ENCODE results near the gene BCAR3.

BCAR3 gene

DNA sequence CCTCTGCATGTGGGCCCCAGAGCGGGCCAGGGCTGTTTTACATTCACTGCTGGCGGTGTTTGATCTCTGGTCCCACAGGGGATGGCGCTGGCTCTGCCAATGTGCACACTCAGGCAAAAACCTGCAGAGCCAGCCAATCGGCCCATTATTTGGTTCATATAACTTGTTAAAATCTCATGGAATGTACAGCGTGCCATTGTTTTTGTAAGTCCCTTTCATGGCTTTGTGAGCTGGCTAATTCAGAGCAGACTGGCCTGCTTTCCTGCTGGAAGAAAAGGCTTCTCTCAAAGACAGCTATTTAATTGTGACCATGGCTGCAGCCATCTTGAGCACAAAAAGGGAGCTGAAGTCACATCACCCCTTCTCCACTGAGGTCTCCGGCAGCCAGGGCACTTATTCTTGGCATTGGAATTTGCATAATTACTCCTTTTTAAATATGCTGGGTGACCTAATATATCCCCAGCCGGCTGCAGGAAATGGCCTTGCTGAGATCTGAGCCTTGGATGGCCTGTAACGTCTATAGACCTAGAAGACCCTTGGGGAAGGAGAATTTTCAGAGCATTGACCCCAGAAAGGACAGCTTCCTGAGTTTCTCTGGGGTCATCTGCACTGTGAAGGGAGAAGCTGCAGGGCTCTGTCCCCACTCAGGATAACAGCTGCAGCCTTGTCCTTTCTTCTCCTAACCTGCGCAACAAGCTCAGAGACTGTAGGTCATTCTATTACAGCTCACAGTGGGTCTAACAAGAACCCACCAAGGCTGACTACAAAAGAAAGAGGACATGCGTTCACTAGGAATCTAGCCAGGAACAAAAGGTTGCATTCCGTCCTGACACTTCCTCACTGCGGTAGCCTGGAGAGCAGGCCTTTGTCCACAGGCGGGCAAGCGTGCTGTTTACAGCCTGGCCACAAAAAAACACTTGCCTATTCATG is 45.8 kb downstream of the BCAR3 start:
- peak; percentile 67 for DNase-seq

DNA sequence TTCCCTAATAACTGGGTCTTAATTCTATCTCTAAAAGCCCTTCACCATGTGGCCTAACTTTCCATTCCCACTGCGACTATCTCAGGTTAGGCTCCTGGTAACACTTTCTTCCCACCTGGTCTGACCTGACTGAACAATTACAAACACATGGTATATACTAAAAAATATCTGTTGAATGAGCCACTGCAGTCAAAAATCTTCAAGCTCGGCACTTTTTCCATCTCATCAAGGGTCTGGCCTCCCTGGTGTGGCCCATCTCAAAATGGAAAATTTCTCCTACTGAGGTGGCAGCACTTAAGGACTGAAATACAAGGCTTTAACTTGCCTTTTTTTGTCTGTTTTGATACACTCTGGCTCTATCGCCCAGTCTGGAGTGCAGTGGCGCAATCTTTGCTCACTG is 48.3 kb downstream of the BCAR3 start:
- no peak for DNase-seq

DNA sequence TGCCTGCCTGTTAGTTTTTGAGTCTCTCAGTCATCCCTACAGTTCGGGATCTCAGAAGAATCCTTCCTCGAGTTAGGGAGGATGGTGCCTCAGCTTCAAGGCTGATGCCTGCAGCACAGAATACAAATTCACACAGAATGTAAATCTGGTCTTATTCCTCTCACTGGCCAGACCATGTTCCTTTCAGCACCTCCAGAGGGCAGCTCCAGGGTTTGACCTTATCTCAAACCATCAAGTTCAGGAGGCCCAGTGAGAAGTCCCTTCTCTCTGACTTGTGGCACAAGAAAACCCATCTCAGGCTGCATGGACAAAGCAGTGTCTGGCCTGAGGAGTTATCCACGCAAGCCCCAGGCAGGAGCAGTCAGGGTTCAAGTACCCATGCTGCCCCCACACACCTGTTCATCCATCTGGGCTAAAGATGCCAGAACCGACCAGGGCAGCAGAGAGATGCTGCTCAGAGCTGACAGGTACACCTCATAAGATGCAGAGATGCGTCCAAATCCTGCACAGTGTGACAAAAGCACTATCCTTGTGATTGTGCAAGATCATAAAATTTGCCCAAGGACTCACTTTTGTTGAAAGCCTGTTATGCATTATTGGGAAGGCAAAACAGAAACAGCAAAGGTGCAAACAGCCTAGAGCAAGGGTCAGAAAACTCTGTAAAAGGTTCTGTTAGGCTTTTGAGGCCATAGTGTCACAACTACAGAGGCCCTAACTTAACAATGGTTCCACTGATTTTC is 49.8 kb downstream of the BCAR3 start:
- DNase-seq, result no peak

DNA sequence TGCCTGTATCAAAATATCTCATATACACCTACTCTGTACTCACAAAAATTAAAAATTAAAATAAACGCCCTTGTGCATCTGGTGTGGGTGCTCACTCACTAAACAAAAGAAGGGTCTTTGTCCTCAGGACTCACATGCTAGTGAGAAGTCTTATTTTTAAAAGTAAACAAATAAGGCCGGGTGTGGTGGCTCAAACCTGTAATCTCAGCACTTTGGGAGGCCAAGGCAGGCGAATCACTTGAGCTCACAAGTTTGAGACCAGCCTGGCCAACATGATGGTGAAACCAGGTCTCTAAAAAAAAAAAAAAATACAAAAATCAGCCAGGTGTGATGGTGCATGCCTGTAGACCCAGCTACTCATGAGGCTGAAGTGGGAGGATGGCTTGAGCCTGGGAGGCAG is 51.5 kb downstream of the BCAR3 start:
- DNase-seq, result no peak

DNA sequence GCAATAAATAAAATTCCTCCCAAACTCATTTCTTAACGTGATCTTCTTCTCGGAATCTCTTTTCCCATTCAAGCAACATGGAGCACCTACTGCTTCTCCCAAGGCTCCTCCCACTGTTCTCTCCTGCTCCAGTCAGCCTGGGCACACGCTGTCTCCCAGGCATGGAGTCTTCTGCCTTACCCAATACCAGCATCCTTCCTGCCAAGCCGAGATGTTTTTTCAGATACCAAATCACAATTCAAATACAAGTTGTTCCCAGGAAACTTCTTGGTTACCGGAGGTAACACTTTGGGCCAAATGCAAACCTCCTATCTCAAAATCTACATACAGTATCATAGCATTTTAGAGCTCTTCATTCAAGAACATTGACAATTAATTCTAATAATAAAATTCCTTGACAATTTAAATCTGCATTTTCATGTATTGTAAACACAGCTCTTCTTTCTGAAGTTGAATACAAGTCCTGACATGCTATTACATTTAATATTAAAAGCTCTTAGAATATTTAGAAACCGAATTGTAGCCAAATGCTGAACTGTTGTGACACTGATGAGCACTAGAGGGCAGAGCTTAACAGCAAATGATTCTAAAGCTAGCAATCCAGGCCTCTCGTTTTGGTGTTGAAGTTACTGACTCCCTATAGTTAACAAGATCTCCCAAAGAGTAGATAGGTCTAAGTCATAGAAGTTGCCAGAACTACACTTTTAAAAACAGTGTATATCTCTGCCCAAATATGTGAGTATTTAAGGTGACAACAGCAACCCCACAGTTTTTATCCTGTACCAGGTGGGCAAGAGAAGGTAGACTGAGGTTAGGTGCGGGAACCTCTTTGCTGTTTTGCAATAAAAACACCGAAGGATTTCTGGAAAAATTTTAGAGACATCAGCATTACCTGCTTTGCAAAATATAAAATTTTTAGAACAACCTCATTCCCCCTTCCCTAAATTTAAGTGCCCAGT is 52.3 kb downstream of the BCAR3 start:
- peak; percentile 81 for DNase-seq

DNA sequence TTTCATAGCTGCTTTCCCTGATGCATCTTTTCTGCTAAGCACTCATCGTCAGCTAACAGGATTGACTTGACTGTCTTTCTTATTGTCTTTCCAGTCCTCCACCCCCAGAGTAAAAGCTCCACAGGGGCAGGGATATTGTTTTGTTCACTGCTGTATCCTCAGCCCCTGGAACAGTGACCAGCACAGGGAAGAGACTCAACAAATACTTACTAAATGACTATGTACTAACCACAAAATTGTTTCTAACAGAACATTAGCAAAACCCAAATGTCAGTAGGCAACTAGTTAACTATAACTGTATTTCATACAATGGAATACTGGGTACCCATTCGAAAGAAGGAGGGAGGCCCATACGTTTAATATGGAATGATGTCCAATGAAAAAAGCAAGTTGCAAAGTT is 53.0 kb downstream of the BCAR3 start:
- no peak for DNase-seq

DNA sequence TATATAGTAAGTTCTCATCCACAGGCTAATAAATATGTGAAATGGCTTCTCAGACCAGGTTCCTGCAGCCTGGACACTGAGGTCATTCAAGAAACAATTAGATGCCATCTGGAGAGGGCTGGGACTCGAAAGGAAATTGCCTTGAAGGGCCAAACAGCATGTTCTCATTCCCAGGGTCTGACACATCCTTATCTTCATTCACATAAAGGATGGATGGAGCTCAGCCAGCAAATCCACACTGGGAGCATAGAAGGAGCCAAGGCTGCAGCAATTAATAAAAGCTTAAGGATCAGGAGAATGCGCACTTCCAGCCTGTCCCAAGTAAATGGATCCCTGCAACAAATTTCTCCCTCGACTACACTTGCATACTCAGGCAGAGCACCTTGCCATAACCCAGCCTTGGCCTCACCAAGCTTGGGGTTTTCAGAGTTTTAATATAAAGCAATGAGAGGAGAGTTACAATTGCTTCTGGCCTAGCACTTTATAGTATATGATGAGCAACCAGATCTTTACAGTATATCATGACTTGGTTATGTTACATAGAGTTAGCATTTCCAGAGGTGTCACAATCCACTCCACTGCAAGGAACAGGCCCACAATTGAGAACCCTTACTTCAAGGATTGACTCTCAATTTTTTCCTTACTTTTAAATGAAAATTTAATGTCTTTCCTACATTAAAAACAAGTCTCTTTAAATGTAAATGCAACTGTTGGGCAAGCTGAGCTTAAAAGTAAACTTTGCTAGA is 55.9 kb downstream of the BCAR3 start:
- DNase-seq, result no peak

DNA sequence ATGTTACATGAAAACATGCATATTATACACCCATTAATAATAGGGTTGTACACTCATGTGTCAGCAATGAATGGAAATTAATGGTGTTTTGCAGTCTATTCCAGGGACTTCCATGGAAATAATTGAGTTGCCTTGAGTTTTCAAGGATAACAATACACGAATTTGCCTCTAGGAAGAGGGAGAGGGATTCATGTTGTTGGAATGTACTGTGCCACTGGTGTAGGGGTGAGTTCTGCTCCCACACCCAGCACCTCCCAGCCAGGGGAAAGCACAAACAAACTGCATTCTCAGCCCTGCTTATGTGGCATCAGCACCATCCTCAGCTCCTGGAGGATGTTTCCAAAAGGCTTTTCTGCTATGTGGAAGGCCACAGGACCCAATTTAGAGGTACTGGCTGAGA is 57.8 kb downstream of the BCAR3 start:
- DNase-seq, result no peak

DNA sequence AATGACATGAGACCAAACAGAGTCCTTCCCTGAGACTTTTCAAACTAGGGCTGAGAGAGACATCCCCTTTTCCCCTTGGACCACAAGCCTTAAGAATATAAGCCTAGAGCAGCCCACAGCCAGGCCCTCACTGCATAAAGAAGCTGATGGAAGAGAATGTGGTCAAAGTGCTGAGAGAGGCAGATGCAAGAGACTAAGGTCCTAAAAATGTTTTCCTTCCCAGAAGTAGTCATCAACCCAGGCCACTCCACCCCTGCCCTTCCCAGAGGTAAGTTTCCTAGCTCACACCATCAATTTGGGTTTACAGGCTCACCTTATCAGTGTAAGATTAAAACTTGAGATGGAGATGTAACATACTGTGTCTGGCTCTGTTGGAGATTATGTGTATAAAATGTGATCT is 58.2 kb downstream of the BCAR3 start:
- DNase-seq, result no peak

DNA sequence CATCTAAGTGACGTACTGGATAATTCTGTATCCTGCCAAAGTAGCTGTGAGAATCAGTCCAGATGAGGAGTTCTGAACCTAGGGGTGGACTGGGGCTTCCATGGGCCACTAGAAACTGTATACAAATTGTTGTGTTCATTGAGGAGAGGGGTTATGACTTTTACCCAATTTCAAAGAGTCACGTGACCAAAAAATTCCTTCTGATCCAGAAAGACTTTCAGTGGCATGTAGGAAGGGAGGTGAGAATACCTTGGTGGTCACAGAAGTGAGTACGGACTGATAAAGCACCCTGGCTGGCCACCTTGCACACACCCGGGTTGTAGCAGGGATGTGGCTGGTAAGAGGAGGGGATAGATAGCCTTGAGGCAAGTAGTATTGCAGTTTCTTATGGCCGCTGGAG is 60.4 kb downstream of the BCAR3 start:
- DNase-seq, result no peak

DNA sequence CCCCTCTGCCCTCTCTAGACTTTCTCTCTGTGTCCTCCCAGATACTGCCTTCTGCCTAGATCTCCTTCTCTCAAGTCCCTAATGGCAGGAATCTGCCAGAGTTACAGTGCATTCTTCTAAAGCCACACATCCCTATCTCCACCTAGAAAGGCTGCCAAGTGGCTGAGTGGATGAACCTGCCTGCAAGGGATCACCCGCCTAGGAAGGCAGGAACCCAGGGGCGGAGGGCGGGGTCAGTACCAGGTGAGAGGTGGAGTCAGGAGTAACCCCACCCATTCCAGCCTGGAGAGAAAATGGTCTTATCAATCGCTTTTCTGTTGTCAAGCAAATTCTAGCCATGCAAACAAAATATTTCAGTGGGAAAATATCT is 60.8 kb downstream of the BCAR3 start:
- no peak for DNase-seq

DNA sequence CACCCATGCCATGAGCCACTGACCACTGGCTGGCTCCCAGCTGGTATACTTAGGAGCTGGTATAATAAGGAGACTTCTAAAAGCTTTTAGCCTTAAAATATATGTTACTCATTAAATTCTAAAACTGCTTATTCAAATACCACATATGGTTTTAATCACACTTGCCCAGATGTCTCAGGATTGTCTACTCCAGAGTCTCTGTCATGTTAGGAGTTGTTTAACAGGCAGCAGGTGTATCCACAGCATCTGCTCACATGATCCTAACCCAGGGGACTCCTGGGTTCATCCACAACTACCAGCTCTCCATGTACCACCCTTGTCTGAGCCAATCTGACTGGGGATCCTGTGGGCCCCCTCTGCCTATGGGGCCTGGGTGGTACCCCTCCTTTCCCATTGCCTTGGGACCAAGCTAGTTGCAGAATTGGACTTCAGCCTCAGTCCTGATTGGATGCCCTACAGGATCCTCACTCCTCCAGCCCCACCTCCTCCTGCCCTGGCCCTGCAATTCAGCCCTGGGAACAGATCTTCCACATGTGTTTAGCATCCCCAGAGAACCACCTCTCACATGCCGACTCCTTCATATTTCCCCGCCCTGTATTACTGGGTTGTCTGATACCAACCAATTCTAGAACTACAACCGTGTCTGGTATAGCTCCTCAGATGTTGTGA is 61.3 kb downstream of the BCAR3 start:
- no peak for DNase-seq

DNA sequence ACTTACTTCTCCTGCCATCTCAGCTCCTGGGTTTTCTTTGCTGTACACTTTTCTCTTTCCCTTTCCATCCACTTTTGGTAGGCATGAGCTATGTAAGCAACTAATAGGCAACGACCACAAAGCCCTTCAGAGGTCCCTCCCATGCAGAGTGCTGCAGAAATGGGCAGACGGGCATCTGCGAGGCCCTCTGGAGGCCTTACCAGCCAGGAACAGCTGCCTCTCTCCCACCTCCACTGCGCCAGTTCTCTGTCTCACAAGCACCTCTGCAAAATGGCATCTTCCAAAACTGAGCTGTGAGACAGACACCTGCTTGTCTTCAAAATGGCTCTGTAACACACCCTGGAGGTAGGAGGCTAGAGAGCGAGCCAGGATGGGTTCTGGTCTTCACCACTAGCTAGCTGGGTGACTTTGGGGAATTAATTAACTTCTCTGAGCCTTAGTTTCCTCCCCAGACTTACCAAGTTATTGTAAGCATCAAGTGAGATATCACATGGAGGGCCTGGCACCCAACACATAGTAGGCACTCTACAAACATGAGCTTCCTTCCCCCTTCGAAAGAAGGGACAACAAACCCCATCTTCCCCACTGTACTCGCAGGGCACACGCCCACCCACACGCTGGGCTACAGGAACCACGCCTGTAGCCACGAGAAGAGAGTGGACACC is 62.0 kb downstream of the BCAR3 start:
- DNase-seq, result no peak

DNA sequence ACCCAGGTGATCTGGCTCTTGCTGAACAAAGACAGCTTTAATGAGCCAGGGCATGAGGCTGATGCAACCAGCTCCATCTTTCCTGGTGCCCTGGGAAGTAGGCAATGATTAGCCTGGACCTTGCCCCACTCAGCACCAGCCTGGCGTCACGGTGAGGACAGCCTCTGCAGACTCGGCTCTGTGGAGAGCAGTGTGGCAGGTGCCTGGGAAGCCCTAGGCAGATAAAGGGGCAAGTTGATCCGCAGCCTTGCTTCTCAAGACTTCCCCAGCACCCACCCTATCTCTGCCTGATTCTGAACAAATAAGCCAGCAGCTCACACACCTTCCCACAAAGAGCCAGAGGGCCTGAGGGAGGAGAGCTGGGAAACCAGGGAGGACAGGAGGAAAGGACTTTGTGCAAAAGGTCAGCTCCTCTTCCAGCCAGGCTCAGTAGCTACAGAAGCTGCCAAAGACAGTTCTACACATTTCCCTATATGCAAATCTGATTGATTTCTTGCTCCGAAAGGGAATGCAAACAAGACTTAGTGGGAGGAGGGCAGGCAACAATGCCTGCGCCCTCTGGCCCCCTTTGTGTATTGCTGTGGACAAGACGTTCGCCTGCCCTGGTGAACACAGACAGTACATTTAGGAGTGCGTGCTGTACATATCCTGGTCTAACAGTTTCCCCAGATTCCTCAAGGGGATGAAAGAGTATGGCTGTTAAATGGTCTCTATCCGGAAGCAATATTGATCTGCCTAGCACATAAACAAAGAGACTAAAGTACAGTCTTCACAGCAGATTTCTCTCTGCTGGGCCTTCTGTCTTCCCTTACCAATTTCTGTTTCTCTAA is 63.8 kb downstream of the BCAR3 start:
- no peak for DNase-seq

DNA sequence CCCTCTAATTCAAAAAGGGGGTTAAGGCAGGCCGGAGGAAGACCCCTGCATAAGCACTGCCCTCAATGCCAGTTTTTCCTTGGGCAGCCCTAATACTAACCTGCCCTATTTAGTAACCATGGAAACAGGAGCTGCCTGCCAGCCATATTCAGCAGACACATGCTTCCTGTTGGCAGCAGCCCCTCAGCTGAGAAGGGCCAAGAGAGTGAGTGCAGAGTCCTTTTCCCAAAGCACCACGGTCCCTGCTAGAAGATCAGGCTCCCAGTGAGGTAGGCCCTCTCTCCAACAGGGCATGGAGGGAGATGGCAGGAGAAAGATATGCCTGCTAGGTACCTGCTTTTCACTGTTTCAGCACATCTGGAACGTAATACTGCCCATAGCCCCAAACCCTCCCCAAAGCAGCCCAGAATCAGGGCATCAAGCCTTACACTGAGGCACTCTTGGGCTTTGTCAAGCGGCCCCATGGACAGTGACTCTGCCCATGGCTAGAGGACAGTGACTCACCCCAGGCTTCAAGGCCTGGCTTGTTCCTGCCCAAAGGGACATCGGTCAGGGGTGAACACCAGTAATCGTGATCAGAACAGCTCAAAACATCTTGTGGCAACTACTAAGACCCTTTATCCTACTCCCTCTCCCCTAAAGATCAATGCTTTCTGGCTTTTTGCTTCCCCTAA is 64.5 kb downstream of the BCAR3 start:
- DNase-seq, result peak; percentile 59

DNA sequence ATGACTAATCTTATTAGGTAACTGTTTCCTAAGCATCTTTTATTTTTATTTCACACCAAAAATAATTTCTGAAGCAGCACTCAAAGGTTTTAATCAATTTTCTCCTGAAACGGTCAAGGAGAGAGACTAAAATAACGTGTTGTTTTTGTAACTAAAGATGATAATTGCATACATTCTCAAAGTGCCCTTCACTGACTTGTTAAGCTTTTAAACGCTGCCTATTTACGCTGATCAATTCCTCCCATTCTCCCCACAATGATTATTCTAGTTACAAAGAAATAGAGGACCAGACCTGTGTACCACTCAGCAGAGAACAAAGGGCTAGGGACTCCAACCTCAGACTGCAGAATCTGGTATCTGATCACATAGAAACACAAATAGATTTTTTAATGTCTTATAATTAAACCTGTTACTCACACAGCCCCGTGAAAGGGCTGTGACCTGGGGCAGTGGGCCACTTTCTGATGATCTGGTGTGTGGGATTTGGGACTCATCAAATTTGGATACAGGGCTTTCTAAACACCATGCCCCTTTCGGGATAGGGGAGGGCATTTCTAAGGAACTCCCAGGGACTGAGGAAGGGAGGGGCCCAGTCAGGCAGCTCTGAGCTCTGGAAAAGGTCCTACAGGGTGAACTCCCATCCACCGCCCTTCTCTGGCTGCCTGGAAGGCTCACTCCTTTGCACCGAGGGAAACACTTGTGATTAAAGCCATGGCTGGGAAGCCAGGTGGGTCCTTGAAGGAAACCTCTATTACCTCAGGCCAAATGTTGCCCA is 65.2 kb downstream of the BCAR3 start:
- DNase-seq, result no peak

DNA sequence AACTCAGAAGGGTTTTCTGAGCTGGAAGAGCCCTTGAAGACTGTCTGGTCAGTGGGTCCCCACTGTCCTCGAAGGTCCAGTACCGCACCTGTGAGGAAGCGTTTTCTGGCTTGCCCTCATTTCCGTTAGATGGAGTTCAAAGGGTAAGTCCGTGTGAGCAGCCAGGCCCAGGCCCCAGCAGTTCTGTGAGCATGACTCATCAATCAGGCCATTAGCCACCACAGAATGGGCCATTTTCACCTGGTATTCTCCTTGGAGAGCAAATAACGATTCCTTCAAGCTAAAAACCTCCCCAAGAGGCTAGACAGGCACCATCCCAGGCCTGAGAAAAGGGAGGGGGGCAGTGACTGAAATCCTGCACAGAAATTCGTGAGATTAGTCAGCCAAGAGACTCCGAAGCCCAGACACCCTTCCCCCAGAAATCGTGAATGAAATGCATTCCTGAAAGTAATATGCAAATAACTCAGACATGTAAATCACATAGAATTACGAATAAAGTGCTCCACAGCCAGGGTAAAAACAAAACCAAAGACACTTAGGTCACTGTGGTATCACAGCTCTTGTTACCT is 66.0 kb downstream of the BCAR3 start:
- no peak for DNase-seq

DNA sequence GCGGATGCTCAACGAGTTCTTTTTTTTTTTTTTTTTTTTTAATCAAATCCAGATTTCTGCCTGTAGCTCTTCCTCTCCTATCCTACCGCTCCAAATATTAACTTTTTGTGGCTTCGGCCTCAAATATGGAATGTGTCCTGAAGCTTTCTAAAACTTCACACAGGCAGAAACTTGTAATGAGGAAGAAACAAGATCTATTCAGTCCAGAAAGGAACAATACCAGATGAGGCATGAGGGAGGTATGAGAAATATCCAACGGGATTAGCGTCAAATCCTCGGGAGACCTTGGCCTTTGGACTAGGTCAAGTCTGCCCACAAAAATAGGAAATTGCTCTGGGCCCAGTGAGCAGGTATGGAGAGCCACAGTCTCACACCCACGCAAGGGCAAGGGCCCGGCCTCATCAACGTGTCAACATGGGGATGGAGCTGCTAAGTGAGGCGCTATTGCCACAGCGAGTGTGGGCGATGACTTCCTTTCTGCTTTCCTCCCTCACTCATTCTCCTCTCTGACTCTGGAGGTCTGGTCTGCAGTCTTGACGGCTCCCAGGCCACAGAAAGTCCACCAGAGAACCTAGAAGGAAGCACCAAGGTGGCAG is 66.6 kb downstream of the BCAR3 start:
- DNase-seq, result no peak
